Keratinocyte (primary cell): ENCODE results near the gene OSGEPL1.

Experiments used
- EZH2 ChIP-seq: IDR thresholded peaks from one replicate; pipeline ENCODE4 v1.6.1; 2012; ENCODE audit warnings: inconsistent platforms, mild to moderate bottlenecking, low read length, moderate library complexity
- TF ChIP-seq, protein P1 (sequence below), 3 experiments: IDR thresholded peaks in 1 of 3; conservative IDR thresholded peaks in 1 of 3; optimal IDR thresholded peaks in 1 of 3; 2 replicates in 2 of 3; 3 replicates in 1 of 3; pipeline versions ENCODE3 to v1.5.1; 2011; ENCODE audit warnings: low read length in 3 of 3, mild to moderate bottlenecking in 3 of 3, moderate library complexity in 2 of 3, control low read depth in 1 of 3, inconsistent platforms in 1 of 3; ENCODE audit not compliant: insufficient read depth in 2 of 3; ENCODE audit errors: extremely low read depth in 1 of 3

- TF ChIP-seq, protein P1, sequence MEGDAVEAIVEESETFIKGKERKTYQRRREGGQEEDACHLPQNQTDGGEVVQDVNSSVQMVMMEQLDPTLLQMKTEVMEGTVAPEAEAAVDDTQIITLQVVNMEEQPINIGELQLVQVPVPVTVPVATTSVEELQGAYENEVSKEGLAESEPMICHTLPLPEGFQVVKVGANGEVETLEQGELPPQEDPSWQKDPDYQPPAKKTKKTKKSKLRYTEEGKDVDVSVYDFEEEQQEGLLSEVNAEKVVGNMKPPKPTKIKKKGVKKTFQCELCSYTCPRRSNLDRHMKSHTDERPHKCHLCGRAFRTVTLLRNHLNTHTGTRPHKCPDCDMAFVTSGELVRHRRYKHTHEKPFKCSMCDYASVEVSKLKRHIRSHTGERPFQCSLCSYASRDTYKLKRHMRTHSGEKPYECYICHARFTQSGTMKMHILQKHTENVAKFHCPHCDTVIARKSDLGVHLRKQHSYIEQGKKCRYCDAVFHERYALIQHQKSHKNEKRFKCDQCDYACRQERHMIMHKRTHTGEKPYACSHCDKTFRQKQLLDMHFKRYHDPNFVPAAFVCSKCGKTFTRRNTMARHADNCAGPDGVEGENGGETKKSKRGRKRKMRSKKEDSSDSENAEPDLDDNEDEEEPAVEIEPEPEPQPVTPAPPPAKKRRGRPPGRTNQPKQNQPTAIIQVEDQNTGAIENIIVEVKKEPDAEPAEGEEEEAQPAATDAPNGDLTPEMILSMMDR (optimal IDR thresholded peaks at IDR 0.05 in 1 of 3, IDR thresholded peaks at IDR 0.05 in 1 of 3, conservative IDR thresholded peaks at IDR 0.05 in 1 of 3; ENCODE audit: extremely low read depth in 1 of 3, insufficient read depth in 2 of 3, low read length in 3 of 3) = no peak
- TF ChIP-seq EZH2 = no peak
These were observed 39.4 kb downstream of the OSGEPL1 start for GRCh38 chr2:189723192-189723591.
